Body of pancreas (tissue), 4 donors: ENCODE measurements around the gene KPNA2.
"Not testable (repeated sequence)": the region's sequence is repeated elsewhere in the genome, so short reads cannot be mapped to it uniquely, and the experiment has no call there.

Source experiments
- CTCF ChIP-seq, 7 experiments: fragments of 450-650 bp in 4 of 7; fragments of 200-600 bp in 3 of 7; sonication (generic) in 3 of 7; IDR thresholded peaks; one replicate each; pipeline ENCODE4 v1.5.1; 2016 to 2019; ENCODE audit warnings: antibody characterized with exemption in 7 of 7
- POLR2A ChIP-seq, 3 donors: fragments of 450-650 bp; IDR thresholded peaks; one replicate each; pipeline ENCODE4 v1.6.1; 2016; ENCODE audit warnings: antibody characterized with exemption in 3 of 3, mild to moderate bottlenecking in 2 of 3

- not testable (repeated sequence) for TF ChIP-seq POLR2A, CTCF (IDR thresholded peaks at IDR 0.05)
Measured at GRCh38 chr17:68081305-68082265, 46.0 kb downstream of the KPNA2 start.
